ENCODE measurements around the gene TAF11L13.

DNA sequence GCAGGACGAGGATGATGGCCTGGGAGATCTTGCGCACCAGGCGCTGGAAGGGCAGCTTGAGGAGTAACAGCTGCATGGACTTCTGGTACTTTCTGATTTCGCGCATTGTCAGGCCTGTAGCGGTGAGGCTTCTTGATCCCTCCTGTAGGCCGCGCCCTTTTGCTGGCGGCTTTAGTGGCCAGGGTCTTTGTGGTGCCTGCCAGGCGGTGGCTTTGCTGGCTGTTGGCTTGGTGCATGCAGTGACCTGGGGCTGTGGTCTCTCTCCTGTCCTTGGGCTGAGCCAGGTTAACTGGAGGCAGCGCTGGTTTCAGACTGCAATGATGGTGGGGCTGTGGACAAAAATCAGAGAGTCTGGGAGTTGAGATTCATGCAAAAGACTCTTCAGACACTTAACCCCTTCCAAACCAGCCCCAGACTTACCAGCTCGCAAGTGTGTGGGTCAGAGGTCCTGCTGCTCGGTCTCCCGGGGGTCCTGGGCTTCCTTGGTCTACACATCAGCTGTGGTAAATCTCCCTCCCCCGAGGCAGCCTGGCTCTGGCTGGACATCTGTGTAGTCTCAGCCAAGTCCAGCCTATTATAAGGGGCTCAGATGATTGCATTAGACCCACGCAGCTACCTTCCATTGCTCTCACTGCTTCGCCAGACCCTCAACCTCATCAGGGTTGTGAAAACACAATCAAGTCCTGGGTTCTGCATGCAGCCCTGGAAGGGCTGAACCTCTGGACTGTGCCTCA, 16.8 kb upstream of the TAF11L13 start:
- TF ChIP-seq, protein P1, sequence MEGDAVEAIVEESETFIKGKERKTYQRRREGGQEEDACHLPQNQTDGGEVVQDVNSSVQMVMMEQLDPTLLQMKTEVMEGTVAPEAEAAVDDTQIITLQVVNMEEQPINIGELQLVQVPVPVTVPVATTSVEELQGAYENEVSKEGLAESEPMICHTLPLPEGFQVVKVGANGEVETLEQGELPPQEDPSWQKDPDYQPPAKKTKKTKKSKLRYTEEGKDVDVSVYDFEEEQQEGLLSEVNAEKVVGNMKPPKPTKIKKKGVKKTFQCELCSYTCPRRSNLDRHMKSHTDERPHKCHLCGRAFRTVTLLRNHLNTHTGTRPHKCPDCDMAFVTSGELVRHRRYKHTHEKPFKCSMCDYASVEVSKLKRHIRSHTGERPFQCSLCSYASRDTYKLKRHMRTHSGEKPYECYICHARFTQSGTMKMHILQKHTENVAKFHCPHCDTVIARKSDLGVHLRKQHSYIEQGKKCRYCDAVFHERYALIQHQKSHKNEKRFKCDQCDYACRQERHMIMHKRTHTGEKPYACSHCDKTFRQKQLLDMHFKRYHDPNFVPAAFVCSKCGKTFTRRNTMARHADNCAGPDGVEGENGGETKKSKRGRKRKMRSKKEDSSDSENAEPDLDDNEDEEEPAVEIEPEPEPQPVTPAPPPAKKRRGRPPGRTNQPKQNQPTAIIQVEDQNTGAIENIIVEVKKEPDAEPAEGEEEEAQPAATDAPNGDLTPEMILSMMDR (conservative IDR thresholded peaks at IDR 0.05): no peak
- TF ChIP-seq EZH2 (IDR thresholded peaks at IDR 0.05; ENCODE audit: low read depth): no peak

Data from PC-9 (cell line).